Dendritic cell treated with granulocyte-macrophage colony-stimulating factor and Interleukin-4, amounts not matched to agents 40 ng/mL and 50 ng/mL, for 4 days (primary cell): ENCODE measurements around the gene NOL3.

Source experiments
- H3K27ac Mint-ChIP-seq: one replicate; pipeline ENCODE4 v1.8.0; 2022; ENCODE audit warnings: mild to moderate bottlenecking, mixed read lengths
- H3K27me3 Mint-ChIP-seq: one replicate; pipeline ENCODE4 v1.8.0; 2022; ENCODE audit warnings: mild to moderate bottlenecking, mixed read lengths
- H3K36me3 Mint-ChIP-seq: one replicate; pipeline ENCODE4 v1.8.0; 2022; ENCODE audit warnings: low read depth, mixed read lengths
- H3K4me1 Mint-ChIP-seq: one replicate; pipeline ENCODE4 v1.8.0; 2022; ENCODE audit warnings: low read depth, mixed read lengths
- H3K4me3 Mint-ChIP-seq: one replicate; pipeline ENCODE4 v1.8.0; 2022; ENCODE audit warnings: mild to moderate bottlenecking, moderate library complexity, mixed read lengths
- H3K9me3 Mint-ChIP-seq: one replicate; pipeline ENCODE4 v1.8.0; 2022; ENCODE audit warnings: mixed read lengths
- intact Hi-C: fragments of 100-400 bp; cut with micrococcal nuclease; formaldehyde crosslinking; loops from one replicate; pipeline ENCODE4 v1.15.0; 2022

NOL3 gene

GRCh38 chr16:67161595-67162058, 8.7 kb upstream of the NOL3 start:
- Mint-ChIP-seq H3K36me3 (peaks cover 38% of the 10 kb centered on the region), H3K27ac (no peak overlapping the region), H3K27me3 (peaks cover 53% of the 10 kb centered on the region), H3K4me1 (peaks cover 82% of the 10 kb centered on the region), H3K4me3 (peak overlapping the region; percentile 88), H3K9me3 (no peaks in the 10 kb centered on the region)
- intact Hi-C loops: loop anchor here (2.0 kb wide), 1 partner anchor 21 kb away; the partner anchor contains the start of gene MATCAP1

DNA sequence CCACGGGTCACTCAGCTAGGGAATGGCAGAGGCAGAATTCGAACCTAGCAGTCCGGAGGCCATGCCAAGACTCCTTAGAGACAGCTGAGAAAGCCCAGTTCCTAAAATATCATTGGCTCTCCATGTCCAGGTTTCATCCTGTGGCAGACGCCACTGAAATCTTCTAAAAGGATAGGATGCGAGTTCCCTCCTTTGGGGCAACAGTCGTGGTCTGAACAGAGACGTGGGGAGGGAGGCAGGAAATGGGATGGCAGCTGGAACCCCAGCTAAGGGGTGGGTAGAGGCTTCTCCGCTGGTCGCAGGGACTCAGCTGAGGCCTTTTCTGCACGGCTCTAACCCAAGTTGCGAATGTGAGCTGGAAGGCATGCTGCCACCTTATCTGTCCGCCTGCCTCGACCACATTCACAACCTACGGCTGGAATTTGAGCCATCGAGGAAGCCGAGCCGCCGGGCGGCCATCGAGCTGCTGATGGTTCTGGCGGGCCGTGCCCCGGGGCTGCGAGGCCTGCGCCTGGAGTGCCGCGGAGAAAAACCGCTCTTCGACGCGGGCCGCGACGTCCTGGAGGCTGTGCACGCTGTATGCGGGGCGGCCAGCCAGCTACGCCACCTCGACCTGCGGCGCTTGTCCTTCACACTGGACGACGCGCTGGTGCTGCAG, 7.7 kb upstream of the NOL3 start:
- Mint-ChIP-seq H3K27ac (peak overlapping the region; percentile 80), H3K4me3 (peak overlapping the region; percentile 72)

DNA sequence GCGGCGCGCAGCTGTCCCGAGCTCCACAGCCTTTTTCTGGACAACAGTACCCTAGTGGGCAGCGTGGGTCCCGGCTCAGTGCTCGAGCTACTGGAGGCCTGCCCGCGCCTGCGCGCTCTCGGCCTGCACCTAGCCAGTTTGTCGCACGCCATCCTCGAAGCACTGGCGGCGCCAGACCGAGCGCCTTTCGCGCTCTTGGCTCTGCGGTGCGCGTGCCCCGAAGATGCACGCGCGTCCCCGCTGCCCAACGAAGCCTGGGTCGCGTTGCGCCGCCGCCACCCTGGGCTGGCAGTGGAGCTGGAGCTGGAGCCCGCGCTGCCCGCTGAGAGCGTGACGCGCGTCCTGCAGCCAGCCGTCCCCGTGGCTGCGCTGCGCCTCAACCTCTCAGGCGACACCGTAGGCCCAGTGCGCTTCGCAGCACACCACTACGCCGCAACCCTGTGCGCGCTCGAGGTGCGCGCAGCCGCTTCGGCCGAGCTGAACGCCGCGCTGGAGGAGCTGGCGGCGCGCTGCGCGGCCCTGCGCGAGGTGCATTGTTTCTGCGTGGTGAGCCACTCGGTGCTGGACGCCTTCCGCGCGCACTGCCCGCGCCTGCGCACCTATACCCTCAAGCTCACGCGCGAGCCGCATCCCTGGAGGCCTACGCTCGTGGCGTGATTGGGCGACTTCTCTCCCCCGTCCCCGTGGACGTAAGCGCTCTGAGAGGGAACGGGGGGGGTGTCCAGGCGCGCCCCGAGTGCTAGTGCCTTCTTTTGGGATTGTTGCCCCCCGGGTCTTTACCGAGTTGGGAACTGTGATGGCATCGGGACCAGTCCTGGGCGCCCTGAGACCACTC, 7.0 kb upstream of the NOL3 start:
- Mint-ChIP-seq H3K36me3 (peaks cover 41% of the 10 kb centered on the region), H3K9me3 (no peaks in the 10 kb centered on the region), H3K27me3 (peaks cover 68% of the 10 kb centered on the region), H3K27ac (peak overlapping the region; percentile 80), H3K4me1 (peaks cover 79% of the 10 kb centered on the region), H3K4me3 (peak overlapping the region; percentile 72)
- intact Hi-C loops: no loop called here

More for the DNA sequence above, 7.7 kb upstream of the NOL3 start:
- peaks cover 61% of the 10 kb centered on the region for H3K27me3 Mint-ChIP-seq
- H3K9me3 Mint-ChIP-seq: no peaks in the 10 kb centered on the region
- H3K36me3 Mint-ChIP-seq: peaks cover 38% of the 10 kb centered on the region
- intact Hi-C loops: no loop called here
- H3K4me1 Mint-ChIP-seq: peaks cover 82% of the 10 kb centered on the region

DNA sequence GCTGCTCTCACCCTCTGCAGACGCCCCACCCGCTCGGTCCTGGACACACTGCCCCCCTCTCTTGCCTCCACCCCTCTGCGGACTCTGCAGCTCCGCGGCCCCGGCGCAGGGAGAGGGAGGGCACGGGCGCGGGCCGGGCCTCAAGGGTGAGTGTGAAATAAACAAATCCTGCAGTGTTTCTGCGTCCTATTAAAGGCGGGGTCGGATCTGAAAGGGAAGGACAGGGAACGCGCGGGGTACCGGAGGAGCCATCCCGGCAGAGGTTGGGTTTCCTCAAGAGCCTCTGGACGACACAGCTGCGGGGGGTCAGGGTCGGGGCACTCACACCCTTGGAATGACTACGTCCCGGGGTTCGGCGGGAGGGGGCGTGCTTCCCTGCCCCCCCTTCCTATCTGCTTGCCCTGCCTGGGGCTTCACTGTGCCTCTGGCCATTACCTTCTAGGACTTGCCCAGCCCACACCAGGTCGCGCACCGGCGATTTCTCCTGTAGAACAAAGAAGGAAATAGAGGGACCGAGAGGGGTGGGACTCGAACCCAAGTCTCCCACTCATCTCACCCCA, 6.3 kb upstream of the NOL3 start:
- H3K36me3 Mint-ChIP-seq: peaks cover 48% of the 10 kb centered on the region
- intact Hi-C loops: no loop called here
- no peaks in the 10 kb centered on the region for H3K9me3 Mint-ChIP-seq
- peak overlapping the region; percentile 72 for H3K4me3 Mint-ChIP-seq
- peaks cover 75% of the 10 kb centered on the region for H3K27me3 Mint-ChIP-seq
- H3K27ac Mint-ChIP-seq: peak overlapping the region; percentile 80
- peaks cover 79% of the 10 kb centered on the region for H3K4me1 Mint-ChIP-seq

DNA sequence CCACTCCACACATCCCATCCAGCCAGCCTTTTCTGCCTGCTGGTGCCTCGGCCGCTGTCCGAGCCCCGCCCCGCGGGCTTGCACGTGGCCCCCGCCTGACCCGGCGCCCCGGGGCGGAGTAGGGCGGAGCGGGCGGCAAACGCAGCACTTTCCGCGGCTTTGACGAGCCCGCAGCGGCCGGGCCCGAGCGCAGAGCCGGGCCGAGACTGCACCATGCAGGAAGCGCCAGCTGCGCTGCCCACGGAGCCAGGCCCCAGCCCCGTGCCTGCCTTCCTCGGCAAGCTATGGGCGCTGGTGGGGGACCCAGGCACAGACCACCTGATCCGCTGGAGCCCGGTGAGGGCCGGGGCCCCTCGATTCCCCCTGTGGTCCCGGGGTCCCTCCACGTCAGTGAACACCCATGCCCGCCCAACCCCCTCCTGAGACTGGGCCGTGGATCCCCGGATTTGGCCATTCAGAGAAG, 5.7 kb upstream of the NOL3 start, which contains the start of gene HSF4:
HSF4 (plus strand) TSS at position 147 of the 463 bp plus-strand sequence; CDS start at position 214, 67 bp downstream.
- intact Hi-C loops: no loop called here
- Mint-ChIP-seq H3K36me3 (peaks cover 43% of the 10 kb centered on the region), H3K27ac (peak within 1 kb of the TSS; percentile 80), H3K9me3 (no peaks in the 10 kb centered on the region), H3K27me3 (peaks cover 79% of the 10 kb centered on the region), H3K4me1 (peaks cover 83% of the 10 kb centered on the region), H3K4me3 (peak within 1 kb of the TSS; percentile 72)

DNA sequence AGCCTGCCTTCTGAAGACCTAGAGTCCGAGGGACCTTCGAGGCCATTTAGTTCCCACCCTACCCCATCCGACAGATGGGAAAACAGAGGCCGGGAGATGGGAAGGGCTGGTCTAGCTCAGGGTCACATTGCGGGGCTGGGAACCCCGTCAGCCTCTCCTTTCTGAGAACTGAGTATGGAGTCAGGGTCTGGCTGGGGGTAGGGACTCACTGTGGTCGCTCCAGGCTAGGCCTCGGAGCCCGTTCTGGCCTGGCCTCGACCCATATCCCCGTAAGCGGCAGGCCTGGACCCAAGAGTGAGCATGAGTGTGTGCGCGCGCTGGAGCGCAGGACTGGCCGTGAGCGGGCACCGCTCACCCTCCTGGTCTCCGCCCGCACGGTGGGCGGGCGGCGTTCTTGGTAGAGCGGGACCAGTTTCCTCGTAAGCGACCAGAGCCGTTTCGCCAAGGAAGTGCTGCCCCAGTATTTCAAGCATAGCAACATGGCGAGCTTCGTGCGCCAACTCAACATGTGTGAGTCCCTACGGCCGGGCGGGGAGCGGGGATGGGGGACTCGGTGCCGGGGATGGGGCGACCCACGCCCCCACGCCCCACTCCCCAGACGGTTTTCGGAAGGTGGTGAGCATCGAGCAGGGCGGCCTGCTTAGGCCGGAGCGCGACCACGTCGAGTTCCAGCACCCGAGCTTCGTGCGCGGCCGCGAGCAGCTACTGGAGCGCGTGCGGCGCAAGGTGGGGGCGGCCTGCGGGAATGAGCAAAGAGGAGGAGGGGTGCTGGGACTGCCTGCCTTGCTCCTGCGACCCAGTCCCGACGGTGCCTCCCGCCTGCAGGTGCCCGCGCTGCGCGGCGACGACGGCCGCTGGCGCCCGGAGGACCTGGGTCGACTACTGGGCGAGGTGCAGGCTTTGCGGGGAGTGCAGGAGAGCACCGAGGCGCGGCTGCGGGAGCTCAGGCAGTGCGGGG, 4.9 kb upstream of the NOL3 start:
- H3K27me3 Mint-ChIP-seq: peaks cover 79% of the 10 kb centered on the region
- intact Hi-C loops: no loop called here

GRCh38 chr16:67166110-67166547, 4.2 kb upstream of the NOL3 start:
- peaks cover 40% of the 10 kb centered on the region for H3K36me3 Mint-ChIP-seq
- peak overlapping the region; percentile 57 for H3K4me3 Mint-ChIP-seq
- no peaks in the 10 kb centered on the region for H3K9me3 Mint-ChIP-seq
- H3K27ac Mint-ChIP-seq: peak overlapping the region; percentile 80
- intact Hi-C loops: no loop called here
- peaks cover 84% of the 10 kb centered on the region for H3K4me1 Mint-ChIP-seq
- peaks cover 76% of the 10 kb centered on the region for H3K27me3 Mint-ChIP-seq

More for the DNA sequence above, 4.9 kb upstream of the NOL3 start:
- Mint-ChIP-seq H3K36me3 (peaks cover 37% of the 10 kb centered on the region), H3K9me3 (no peaks in the 10 kb centered on the region), H3K4me3 (peak overlapping the region; percentile 72), H3K27ac (peak overlapping the region; percentile 80), H3K4me1 (peaks cover 87% of the 10 kb centered on the region)

DNA sequence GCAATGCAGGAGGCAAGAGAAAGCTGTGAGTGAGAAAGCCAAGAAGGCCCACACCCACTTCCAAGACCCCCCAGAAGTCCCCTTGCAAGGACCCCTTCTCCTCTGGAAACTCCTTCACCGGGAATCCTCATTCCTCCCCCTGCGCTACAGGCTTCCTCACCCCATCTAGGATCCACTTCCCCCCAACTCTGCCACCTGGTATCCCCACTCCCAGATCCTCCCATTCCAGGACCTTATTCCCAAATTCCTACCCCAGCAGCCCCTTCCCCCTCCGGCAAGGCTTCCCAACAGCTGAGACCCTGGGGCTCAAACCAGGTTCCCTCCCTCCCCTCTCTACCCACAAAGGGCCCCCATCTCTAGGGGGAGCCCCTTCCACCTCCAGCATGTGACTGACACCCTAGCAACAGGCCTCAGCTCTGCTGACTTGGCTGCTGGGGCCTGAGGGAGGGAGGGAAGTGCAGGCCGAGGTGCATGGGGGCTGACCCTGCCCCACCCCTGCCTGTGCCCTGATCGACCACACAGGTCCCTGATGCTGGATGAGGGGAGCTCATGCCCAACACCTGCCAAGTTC, 3.7 kb upstream of the NOL3 start:
- H3K36me3 Mint-ChIP-seq: peaks cover 45% of the 10 kb centered on the region
- H3K27me3 Mint-ChIP-seq: peaks cover 77% of the 10 kb centered on the region
- peak overlapping the region; percentile 57 for H3K4me3 Mint-ChIP-seq
- peak overlapping the region; percentile 80 for H3K27ac Mint-ChIP-seq
- intact Hi-C loops: no loop called here
- H3K9me3 Mint-ChIP-seq: no peaks in the 10 kb centered on the region
- peaks cover 86% of the 10 kb centered on the region for H3K4me1 Mint-ChIP-seq

DNA sequence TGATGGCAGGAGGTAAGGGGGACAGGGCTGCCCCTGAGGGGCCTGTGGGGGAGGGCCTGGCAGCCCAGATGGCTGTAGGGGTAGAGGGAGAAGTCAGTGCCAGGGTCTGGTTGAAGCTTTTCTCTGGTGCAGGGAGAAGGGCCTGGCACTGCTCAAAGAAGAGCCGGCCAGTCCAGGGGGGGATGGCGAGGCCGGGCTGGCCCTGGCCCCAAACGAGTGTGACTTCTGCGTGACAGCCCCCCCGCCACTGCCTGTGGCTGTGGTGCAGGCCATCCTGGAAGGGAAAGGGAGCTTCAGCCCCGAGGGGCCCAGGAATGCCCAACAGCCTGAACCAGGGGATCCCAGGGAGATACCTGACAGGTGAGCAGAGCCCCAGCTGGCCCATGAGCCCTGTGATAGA, 2.8 kb upstream of the NOL3 start:
- peaks cover 77% of the 10 kb centered on the region for H3K27me3 Mint-ChIP-seq
- peaks cover 89% of the 10 kb centered on the region for H3K4me1 Mint-ChIP-seq
- H3K9me3 Mint-ChIP-seq: no peaks in the 10 kb centered on the region
- peaks cover 50% of the 10 kb centered on the region for H3K36me3 Mint-ChIP-seq
- no peak overlapping the region for H3K4me3 Mint-ChIP-seq
- intact Hi-C loops: no loop called here
- H3K27ac Mint-ChIP-seq: peak overlapping the region; percentile 80

- Mint-ChIP-seq H3K36me3 (peaks cover 50% of the 10 kb centered on the region), H3K27me3 (peaks cover 75% of the 10 kb centered on the region), H3K27ac (peak overlapping the region; percentile 88), H3K9me3 (no peaks in the 10 kb centered on the region), H3K4me3 (no peak overlapping the region), H3K4me1 (peaks cover 88% of the 10 kb centered on the region)
- intact Hi-C loops: no loop called here
These were observed 1.3 kb upstream of the NOL3 start for GRCh38 chr16:67169011-67169451.

- Mint-ChIP-seq H3K4me1 (peaks cover 92% of the 10 kb centered on the region), H3K27ac (peak overlapping the region; percentile 88), H3K9me3 (no peaks in the 10 kb centered on the region), H3K36me3 (peaks cover 50% of the 10 kb centered on the region), H3K4me3 (peak overlapping the region; percentile 72), H3K27me3 (peaks cover 78% of the 10 kb centered on the region)
- intact Hi-C loops: no loop called here
These were observed 633 bp upstream of the NOL3 start for GRCh38 chr16:67169642-67170167.

GRCh38 chr16:67170949-67171649, 761 bp downstream of the NOL3 start:
- Mint-ChIP-seq H3K9me3 (no peaks in the 10 kb centered on the region), H3K4me3 (peak overlapping the region; percentile 66), H3K27ac (peak overlapping the region; percentile 88), H3K36me3 (peaks cover 55% of the 10 kb centered on the region), H3K4me1 (peaks cover 80% of the 10 kb centered on the region), H3K27me3 (peaks cover 77% of the 10 kb centered on the region)
- intact Hi-C loops: no loop called here
